Vagina (tissue), 2 donors: ENCODE measurements around the gene DIRAS2.

Source experiments
- POLR2A ChIP-seq, 2 donors: fragments of 450-650 bp; IDR thresholded peaks; one replicate each; pipeline ENCODE4 v1.6.1; 2017; ENCODE audit warnings: antibody characterized with exemption in 2 of 2, mild to moderate bottlenecking in 2 of 2, moderate library complexity in 2 of 2
- POLR2AphosphoS5 ChIP-seq, 2 donors: sonication (generic); formaldehyde crosslinking; IDR thresholded peaks; one replicate each; pipeline ENCODE4 v1.9.0; 2017; ENCODE audit warnings: antibody characterized with exemption in 2 of 2, mild to moderate bottlenecking in 2 of 2, low read depth in 1 of 2; ENCODE audit not compliant: insufficient read depth in 1 of 2

DNA sequence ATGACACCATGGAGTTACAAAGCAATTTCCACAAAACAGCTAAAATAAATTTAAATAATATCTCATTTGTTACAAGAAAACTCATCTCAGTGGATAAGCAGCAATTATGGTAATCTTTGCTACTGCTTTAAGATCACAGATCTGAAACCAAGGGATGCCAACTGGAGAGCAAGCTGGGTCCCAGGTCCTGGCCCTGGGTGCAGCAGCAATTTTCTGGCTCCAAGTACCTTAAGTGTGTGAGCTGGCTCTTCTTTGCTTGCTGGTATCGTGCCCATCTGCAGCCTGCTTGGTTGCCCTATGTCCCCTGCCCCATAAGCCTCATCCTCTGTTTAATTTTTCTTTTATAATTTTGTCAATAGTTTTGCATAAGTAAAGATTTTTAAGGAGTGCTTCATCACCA lies 41.5 kb upstream of the DIRAS2 start:
- TF ChIP-seq POLR2A (IDR thresholded peaks at IDR 0.05) (no peak), POLR2AphosphoS5 (IDR thresholded peaks at IDR 0.05; ENCODE audit: insufficient read depth in 1 of 2, low read depth in 1 of 2) (no peak)
